ENCODE measurements around the gene PLAC9. TPM values are rescaled to one million over a fixed set of nuclear protein-coding genes. Genes with fewer than 3 reads are reported as not detected.

The PLAC9 gene
- total RNA-seq, 1 donor from 2014 or later = 125 TPM

GRCh38 chr10:80153460-80153859 lies 20.9 kb downstream of the PLAC9 start:
- Mint-ChIP-seq H3K27me3 (ENCODE audit: unreplicated experiment) (no peaks in the 10 kb centered on the region), H3K4me1 (ENCODE audit: unreplicated experiment) (peaks cover 46% of the 10 kb centered on the region), H3K36me3 (ENCODE audit: unreplicated experiment) (peaks cover 48% of the 10 kb centered on the region), H3K9me3 (ENCODE audit: unreplicated experiment) (peaks cover 11% of the 10 kb centered on the region), H3K27ac (ENCODE audit: unreplicated experiment) (peak overlapping the region; percentile 70), H3K4me3 (ENCODE audit: unreplicated experiment) (no peak overlapping the region)
- DNase-seq (ENCODE audit: extremely low spot score, unreplicated experiment) = no peak
- TF ChIP-seq CTCF (IDR thresholded peaks at IDR 0.05) = no peak

GRCh38 chr10:80154626-80154977 lies 22.1 kb downstream of the PLAC9 start:
- H3K27ac Mint-ChIP-seq (ENCODE audit: unreplicated experiment) = peak overlapping the region; percentile 93
- peaks cover 5% of the 10 kb centered on the region for H3K9me3 Mint-ChIP-seq (ENCODE audit: unreplicated experiment)
- H3K27me3 Mint-ChIP-seq (ENCODE audit: unreplicated experiment) = no peaks in the 10 kb centered on the region
- peaks cover 58% of the 10 kb centered on the region for H3K4me1 Mint-ChIP-seq (ENCODE audit: unreplicated experiment)
- no peak for DNase-seq (ENCODE audit: extremely low spot score, unreplicated experiment)
- H3K36me3 Mint-ChIP-seq (ENCODE audit: unreplicated experiment) = peaks cover 38% of the 10 kb centered on the region
- TF ChIP-seq CTCF (IDR thresholded peaks at IDR 0.05) = no peak
- peak overlapping the region; percentile 46 for H3K4me3 Mint-ChIP-seq (ENCODE audit: unreplicated experiment)

- Mint-ChIP-seq H3K4me3 (ENCODE audit: unreplicated experiment) (peak overlapping the region; percentile 46), H3K4me1 (ENCODE audit: unreplicated experiment) (peaks cover 63% of the 10 kb centered on the region), H3K9me3 (ENCODE audit: unreplicated experiment) (peaks cover 4% of the 10 kb centered on the region), H3K27me3 (ENCODE audit: unreplicated experiment) (no peaks in the 10 kb centered on the region), H3K27ac (ENCODE audit: unreplicated experiment) (peak overlapping the region; percentile 93), H3K36me3 (ENCODE audit: unreplicated experiment) (peaks cover 40% of the 10 kb centered on the region)
- no peak for TF ChIP-seq CTCF (IDR thresholded peaks at IDR 0.05)
- no peak for DNase-seq (ENCODE audit: extremely low spot score, unreplicated experiment)
Observed at GRCh38 chr10:80154978-80155695, 22.6 kb downstream of the PLAC9 start.

- Mint-ChIP-seq H3K36me3 (ENCODE audit: unreplicated experiment) (peaks cover 41% of the 10 kb centered on the region), H3K27ac (ENCODE audit: unreplicated experiment) (peak overlapping the region; percentile 93), H3K27me3 (ENCODE audit: unreplicated experiment) (no peaks in the 10 kb centered on the region), H3K9me3 (ENCODE audit: unreplicated experiment) (no peaks in the 10 kb centered on the region), H3K4me1 (ENCODE audit: unreplicated experiment) (peaks cover 67% of the 10 kb centered on the region), H3K4me3 (ENCODE audit: unreplicated experiment) (no peak overlapping the region)
- no peak for DNase-seq (ENCODE audit: extremely low spot score, unreplicated experiment)
- TF ChIP-seq CTCF (IDR thresholded peaks at IDR 0.05) = no peak
Observed at GRCh38 chr10:80155696-80156215, 23.2 kb downstream of the PLAC9 start.

GRCh38 chr10:80156216-80156615 lies 23.7 kb downstream of the PLAC9 start:
- Mint-ChIP-seq H3K27me3 (ENCODE audit: unreplicated experiment) (no peaks in the 10 kb centered on the region), H3K27ac (ENCODE audit: unreplicated experiment) (peak overlapping the region; percentile 93), H3K4me3 (ENCODE audit: unreplicated experiment) (no peak overlapping the region), H3K9me3 (ENCODE audit: unreplicated experiment) (no peaks in the 10 kb centered on the region), H3K36me3 (ENCODE audit: unreplicated experiment) (peaks cover 44% of the 10 kb centered on the region), H3K4me1 (ENCODE audit: unreplicated experiment) (peaks cover 70% of the 10 kb centered on the region)
- DNase-seq (ENCODE audit: extremely low spot score, unreplicated experiment) = no peak
- no peak for TF ChIP-seq CTCF (IDR thresholded peaks at IDR 0.05)

All from osteocyte (in vitro differentiated cells).